ENCODE data around the gene CCDC12.
A peak's percentile ranks its signal among the peaks of the same experiment; 100 is the strongest.

Gene CCDC12

DNA sequence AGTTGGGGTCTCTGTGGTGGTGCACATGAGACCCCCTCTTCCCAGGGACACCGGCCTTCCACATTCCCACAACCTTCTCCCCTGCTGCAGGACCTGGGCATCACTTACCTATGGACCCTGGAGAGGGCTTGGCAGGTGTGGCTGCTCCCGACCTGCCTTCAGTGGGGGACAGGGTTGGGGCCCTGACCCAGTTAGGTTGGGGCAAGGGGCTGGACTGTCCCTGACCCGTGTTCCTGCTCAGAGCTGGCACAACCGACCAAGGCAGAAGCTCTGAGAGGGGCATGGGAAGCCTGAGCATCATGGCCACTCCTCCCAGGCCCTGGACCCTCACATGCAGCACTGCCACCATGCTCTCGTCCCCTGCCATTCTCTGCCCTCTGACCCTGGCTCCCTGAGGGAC lies 9.0 kb upstream of the CCDC12 start:
- DNase-seq (ENCODE audit: extremely low read depth, low read depth) = no peak
- TF ChIP-seq, protein P1, sequence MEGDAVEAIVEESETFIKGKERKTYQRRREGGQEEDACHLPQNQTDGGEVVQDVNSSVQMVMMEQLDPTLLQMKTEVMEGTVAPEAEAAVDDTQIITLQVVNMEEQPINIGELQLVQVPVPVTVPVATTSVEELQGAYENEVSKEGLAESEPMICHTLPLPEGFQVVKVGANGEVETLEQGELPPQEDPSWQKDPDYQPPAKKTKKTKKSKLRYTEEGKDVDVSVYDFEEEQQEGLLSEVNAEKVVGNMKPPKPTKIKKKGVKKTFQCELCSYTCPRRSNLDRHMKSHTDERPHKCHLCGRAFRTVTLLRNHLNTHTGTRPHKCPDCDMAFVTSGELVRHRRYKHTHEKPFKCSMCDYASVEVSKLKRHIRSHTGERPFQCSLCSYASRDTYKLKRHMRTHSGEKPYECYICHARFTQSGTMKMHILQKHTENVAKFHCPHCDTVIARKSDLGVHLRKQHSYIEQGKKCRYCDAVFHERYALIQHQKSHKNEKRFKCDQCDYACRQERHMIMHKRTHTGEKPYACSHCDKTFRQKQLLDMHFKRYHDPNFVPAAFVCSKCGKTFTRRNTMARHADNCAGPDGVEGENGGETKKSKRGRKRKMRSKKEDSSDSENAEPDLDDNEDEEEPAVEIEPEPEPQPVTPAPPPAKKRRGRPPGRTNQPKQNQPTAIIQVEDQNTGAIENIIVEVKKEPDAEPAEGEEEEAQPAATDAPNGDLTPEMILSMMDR (IDR thresholded peaks at IDR 0.05; ENCODE audit: low read depth, low read length, missing control alignments) = no peak
- H3K4me3 ChIP-seq (replicated peaks; ENCODE audit: low read depth, low read length) = no peak overlapping the region

DNA sequence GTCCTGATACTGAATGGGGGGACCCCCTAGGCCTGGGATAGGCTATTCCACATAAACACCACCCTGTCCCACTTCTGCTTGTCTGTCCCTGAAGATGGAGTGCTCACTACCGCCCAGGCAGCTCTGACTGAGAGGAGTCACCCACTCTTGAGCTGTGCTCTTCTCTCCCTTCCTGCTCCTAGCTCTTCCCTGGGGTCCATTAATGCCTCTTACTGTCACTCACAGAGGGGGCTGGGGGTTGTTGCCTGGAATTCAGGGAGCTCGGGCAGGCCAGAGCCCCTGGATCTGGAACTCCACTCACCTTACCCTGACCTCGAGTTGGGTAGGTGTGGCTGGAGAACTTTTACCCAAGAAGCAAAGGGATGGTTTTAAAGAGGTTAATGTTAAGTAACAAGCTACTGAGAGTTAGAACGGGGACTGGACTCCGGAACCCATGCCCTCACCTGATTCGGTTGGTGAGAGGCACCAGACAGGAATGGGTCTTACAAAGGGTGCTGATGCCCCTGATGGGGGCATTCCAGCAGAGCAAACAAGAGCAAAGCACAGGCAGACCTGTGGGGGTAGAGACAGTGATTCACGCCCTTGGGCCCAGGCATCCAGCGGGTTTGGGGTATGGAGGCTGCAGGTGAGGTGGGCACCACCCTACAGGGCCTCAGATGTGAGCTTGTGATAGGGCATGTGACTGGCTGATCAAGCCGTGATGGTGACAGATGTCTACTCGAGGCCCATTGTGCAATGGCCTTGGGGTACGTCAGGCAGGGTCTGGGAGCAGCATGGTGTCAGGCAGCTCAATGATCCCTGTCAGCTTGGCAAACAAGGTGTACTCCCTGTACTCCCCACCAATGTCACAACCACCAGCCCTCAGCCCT lies 8.3 kb upstream of the CCDC12 start:
- TF ChIP-seq, protein P1 (IDR thresholded peaks at IDR 0.05; ENCODE audit: low read depth, low read length, missing control alignments) = no peak
- no peak for DNase-seq (ENCODE audit: extremely low read depth, low read depth)
- H3K4me3 ChIP-seq (replicated peaks; ENCODE audit: low read depth, low read length) = no peak overlapping the region

DNA sequence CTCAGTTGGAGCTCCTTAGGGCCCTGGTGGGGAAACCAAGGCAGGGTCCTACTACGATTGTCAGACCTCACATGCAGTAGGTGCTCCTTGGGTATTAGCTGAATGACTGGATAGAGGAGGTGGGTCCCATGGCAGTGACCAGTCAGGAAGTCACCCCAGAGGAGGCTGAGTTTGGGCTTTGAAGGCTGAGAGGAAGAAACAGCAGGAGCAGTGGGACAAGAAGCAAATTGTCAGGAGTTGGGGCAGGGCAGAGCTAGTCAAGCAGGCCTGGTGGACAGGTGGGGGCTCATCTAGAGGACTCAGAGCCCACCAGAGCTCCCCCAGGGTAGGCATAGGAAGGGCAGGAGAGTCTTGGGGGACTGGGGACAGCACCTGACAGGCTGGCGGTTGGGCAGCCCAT lies 6.0 kb upstream of the CCDC12 start:
- H3K4me3 ChIP-seq (replicated peaks; ENCODE audit: low read depth, low read length) = no peak overlapping the region
- DNase-seq (ENCODE audit: extremely low read depth, low read depth) = no peak
- TF ChIP-seq, protein P1 (IDR thresholded peaks at IDR 0.05; ENCODE audit: low read depth, low read length, missing control alignments) = no peak

DNA sequence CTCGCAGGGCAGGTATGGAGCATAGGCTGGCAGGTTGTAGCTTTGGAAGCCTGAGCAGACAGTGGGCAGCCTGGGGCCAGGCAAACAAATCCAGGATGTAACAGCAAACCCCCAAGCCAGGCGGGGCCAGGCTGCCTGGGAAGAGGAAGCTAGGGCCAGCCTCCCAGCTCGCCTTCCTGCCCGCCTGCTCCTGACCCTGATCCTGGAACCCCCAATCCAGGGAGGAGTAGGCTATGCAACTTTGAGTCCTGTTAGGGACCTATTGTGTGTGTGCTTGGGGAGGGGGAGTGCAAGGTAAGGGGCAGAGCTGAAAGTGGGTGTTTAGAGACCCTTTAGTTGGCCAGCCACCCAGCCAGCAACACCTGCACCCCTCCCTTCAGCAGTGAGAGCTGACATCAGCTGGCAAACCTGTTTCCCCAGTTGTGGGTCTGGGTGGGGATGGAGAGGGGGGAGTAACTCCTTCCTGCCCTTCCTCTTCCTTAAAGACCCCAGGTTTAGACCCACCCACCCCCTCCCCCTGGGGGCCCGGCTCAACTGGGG lies 5.5 kb upstream of the CCDC12 start:
- DNase-seq (ENCODE audit: extremely low read depth, low read depth) = no peak
- TF ChIP-seq, protein P1 (IDR thresholded peaks at IDR 0.05; ENCODE audit: low read depth, low read length, missing control alignments) = no peak
- no peak overlapping the region for H3K4me3 ChIP-seq (replicated peaks; ENCODE audit: low read depth, low read length)

DNA sequence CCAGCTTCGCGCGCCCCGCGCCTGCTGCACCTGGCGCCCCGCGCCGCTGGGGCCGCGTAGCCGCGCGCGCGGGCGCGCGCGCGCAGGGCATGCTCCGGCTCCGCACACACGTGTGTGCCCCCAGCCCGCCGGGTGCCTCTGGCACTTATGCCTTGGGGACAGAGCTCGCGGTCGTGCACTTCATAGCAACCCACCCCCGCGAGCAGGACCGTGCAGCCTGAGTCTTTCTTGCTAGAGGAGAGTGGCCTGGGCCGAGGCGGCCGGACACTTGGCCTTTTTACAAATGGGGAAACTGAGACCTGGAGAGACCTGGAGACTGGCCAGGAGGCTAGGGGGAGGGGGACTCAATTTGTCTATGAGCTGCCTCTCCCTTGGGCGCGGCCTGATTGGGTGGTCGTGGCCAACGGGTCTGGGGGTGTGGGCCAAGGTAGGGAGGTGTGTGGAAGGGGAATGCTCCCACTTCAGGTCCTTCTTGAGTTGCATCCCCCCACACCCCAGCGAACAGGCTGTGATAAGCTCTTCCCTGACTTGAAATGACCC lies 3.5 kb upstream of the CCDC12 start:
- H3K4me3 ChIP-seq (replicated peaks; ENCODE audit: low read depth, low read length) = peak overlapping the region; percentile 59
- TF ChIP-seq, protein P1 (IDR thresholded peaks at IDR 0.05; ENCODE audit: low read depth, low read length, missing control alignments) = no peak
- DNase-seq (ENCODE audit: extremely low read depth, low read depth) = no peak

DNA sequence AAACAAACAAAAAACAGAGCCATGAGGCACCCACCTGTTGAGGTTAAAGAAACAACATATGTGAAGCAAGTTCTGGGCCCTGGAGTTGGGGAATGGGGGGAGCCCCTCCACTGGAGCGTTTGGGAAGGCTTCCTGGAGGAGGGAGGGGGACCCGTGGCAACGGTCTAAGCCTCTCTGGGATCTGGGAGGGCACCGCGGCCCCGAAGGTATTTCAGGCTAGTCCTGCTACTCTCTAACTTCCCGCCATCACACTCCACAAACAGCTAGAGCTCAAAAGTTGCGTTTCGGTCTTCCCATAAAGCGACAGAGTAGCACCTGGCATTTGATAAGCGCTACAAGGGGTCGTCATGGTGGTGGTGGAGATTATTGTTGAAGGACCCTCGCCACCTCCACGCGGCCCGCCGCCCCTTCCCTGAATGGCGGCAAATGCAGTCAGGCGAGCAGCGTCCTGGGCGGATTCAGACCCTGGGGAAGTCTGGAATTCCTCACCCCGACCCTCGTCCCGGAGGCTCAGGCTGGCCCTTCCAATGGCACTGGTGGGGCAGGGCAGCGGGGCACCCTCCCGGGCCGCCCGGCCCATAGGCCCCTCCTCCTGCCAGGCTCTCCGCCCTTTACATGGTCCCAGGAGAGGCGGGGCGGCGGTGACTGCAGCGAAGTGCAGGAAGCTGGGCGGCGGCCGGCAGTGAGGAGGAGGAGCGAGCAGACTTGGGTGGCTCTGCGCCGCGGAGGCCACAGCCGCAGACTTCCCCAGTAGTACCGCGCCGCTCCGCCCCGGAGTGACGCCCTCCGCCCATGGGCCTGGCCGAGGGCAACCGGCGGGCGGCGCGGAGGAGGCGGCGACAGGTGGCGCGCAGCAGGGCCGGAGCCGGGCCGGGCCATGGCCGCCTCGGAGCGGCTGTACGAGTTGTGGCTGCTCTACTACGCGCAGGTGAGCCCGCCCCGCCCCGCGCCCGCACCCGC lies 2.7 kb upstream of the CCDC12 start, which contains the start of gene NBEAL2:
Gene NBEAL2, plus strand, starts transcription at position 682 of the 960 bp plus-strand sequence. Its CDS starts 196 bp downstream, at position 878.
- TF ChIP-seq, protein P1 (IDR thresholded peaks at IDR 0.05; ENCODE audit: low read depth, low read length, missing control alignments) = no peak
- peak; percentile 52 for DNase-seq (ENCODE audit: extremely low read depth, low read depth)

More for the DNA sequence above, 2.7 kb upstream of the CCDC12 start, which contains the start of gene NBEAL2:
- peak within 1 kb of the TSS; percentile 59 for H3K4me3 ChIP-seq (replicated peaks; ENCODE audit: low read depth, low read length)
